Effector CD4-positive, alpha-beta T cell (primary cell): ENCODE data around the gene SGTA.

Experiments used
- DNase-seq: peaks from one replicate; pipeline ENCODE4 v3.0.0-alpha.2; 2020

SGTA gene

DNA sequence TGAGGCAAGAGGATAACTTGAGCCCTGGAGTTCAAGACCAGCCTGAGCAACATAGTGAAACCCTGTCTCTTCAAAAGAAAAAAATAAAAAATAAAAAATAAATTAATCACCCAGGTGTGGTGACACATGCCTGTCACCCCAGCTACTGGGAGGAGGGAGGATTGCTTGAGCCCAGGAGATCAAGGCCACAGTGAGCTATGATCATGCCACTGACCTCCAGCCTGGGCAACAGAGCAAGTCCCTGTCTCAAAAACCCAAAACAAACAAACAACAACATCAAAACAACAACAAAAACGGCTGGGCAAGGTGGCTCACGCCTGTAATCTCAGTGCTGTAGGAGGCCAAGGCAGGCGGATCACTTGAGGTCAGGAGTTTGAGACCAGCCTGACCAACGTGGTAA lies 39.0 kb downstream of the SGTA start:
- no peak for DNase-seq

DNA sequence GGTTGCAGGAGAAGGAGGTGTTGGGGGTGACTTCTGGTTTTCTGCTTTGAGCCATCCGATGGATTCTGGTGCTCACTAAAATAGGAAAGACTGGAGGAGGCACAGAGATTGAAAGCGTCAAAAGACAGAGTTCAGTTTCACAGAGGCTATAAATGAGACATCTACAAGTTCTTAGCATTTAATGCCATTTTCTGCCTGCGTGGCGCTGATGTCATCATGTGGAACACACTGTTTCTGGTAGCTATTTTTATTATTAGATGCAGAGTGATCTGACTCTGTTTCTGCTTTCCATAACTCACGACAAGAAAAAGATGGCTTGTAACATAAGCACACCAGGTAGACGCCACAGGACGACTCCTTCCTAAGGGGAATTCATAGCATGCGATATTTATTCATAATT lies 40.0 kb downstream of the SGTA start:
- DNase-seq: no peak

DNA sequence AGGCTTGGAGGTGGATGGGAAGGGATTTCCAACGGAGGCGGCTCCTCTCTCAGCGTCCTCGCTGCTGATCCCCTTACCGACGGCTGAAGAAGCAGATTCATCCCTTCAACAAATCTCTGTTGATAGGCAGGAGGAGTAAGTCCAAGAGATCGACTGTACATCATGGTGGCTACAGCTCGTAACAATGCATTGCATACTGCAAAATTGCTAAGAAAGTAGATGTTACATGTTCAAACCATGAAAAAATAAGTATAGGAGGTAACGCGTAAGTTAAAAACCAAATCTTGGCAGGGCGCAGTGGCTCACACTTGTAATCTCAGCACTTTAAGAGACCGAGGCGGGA lies 42.8 kb downstream of the SGTA start:
- DNase-seq: no peak

DNA sequence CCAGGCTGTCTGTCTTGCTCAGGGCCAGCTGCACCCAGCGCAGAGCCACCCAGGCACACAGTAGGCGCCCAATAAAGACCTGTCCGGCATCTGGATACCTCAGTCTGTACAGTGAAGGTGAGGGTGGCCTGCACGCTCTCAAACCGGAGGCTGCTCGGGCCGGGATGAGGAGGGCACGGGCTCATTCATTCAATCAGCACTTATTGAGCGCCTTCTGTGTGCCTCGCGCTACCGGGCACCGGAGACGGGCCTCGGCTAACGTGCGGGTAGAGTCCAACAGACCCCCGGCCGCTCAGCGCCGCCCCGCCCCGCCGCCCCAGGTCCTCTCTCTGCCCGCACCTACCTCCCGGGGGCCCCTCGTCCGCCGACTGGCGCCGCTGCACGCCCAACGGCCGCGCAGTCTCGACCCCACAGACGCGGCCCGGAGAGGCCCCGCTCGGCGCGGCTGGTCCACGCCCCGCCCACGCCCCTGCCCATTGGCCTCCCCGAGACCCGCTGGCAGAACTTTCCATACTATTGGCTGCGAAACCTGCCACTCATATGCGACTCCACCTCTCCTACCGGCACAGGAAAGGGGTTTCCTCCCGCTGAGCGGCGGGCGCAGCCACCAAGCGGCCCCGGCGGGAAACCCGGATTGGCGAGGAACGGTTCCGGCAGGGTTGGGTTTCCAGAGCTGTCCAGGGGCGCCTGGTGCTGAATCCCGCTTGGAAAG lies 43.3 kb downstream of the SGTA start, which contains the start of gene SLC39A3:
SLC39A3 (minus strand) TSS at position 416 of the 712 bp plus-strand sequence. CDS start 2,760 bp downstream, outside the sequence.
- DNase-seq: peak; percentile 100

DNA sequence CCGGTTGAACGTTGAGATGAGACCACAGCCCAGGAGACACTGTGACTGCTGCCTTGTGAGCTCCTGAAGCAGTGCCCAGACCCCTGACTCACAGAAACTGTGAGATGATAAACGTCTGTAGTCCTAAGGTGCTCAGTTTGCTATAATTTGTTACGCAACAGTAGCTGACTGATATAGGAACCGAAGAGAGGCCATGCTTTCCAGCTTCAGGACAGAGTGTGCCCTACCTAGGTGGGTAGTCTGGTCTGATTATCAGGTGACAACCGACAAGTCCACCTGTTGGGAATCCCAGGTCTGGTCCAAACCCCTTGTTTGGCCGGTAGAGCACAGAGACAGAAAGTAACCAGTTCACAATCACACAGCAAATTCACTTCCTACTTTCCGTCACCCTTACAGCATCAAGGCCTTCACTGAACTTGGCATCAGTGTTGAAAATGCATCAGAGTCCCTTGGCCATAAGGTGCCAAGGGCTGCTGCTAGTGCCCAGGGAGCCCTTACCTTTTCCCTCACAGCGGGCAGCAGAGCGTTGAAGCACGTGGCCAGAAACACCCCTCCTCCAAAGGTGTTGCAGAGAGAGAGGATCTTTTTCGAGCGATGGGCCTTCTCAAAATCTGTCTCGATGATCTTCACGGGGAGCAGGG lies 46.4 kb downstream of the SGTA start:
- DNase-seq: no peak

DNA sequence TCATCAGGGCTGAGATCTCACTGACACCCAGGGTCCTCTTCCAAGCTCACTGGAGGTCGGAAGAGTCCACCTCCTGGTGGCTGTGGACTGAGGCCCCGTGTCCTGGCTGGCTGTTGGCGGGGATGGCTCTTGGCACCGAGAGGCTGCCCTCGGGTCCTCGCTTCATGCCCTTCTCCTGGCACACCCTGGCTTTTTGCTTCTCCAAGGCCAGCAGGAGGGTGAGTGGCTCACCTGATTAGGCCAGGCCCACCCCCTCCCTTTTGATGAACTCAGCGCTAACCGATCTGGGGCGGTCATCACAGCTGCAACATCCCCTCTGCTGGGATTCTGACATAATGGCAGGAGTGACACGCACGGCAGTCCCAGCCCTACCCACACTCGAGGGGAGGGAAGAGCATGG lies 47.7 kb downstream of the SGTA start:
- no peak for DNase-seq

DNA sequence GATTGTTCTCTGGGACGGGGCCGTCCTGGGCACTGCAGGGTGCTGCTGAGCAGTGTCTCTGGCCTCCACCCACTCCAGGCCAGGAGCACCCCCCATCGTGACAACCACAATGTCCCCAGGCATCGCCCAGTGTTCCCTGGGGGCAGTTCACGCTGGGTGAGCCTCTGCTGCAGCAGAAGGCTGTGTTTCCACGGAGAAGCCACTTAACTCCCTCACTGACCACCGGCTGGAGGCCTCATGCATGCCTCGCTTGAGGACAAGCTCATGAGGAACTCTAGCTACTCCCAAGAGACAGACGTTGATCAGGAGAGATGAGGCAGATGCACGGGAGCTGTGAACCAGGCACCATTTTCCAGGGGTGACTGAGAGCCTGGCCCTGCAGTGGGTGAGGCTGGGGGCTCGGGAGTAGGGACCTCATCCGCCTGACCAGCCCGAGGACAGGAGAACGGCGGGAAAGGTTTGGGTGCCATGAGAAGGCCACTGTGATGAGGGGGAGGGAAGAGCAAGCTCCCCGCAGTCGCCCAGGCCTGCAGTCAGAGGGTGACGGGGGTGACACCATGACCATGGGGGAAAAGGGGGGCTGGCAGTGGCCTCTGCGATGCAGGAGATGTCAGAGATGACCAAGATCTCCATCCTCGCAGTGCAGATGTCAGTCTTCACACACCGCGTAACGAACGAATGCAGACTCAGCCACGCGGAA lies 48.3 kb downstream of the SGTA start:
- no peak for DNase-seq

DNA sequence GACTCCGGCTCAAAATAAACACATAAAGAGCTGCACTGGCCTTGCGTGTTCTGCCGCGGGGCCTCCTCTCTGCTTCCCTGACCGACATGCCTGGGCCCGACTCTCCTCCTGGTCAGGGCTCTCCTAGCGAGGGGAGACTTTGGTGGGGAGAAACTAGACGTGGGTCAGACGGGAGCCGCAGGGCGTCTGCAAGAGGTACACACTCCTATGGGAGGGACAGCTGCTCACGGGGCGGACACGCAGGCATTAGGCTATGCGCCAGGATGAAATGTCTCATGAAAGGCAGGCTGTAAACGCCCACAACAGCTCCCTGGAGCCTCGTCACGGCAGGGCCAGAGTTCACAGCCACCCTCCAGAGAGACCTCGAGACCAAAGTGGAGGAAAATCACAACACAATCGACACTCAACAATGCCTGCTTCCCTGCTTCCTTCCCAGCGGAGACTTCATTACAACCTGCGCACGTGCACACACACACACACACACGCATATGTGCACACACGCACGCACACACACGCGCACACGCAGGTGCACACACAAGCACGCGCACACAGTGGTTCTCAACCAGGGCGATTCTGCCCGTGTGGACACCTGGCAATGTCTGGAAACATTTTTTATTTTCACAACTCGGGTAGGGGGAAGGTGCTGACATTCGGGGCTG lies 49.0 kb downstream of the SGTA start:
- no peak for DNase-seq

DNA sequence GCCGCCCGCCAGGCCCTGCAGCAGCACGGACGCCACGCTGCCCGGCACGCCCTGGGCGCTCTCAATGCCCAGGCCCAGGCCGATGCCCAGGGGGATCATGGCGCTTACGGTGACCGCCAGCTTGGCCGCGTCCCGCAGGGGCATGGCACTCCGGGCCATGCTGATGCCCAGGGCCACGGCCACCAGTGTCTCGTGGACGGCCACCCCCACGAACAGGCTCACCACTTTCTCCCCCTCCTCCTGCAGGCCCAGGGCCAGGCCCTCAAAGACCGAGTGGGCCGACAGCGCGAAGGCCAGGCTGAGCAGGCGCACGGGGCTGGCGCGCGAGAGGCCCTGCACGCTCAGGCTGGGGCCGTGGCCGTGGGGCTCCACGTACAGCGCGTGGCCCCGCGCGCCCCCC lies 50.2 kb downstream of the SGTA start:
- DNase-seq: no peak

DNA sequence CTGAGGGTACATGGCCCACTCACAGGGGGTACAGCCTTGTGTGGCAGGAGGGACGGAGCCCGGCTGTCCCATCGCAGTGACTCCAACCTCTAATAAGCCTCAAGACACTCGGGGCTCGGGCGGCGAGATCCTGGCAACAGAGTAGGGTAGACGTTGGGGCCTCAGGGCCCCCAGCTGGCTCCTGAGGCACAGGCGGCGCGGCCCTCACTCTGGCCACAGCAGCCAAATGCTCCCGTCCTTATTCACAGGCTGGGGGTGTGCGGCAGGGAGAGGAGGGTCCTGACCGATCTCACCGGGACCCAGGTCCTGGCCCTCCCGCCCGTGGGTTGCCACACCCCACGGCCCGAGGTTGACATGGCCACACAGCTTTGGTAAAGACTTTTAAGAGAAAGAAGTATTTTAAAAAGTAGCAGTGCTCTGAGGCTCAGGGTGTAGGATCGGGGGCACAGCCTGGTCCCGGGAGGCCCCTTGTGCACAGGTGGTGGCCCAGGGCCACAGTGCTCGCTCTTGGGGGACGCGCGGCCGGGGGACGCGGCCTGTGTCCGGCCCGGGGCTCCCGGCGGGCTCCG lies 50.8 kb downstream of the SGTA start:
- DNase-seq: no peak

DNA sequence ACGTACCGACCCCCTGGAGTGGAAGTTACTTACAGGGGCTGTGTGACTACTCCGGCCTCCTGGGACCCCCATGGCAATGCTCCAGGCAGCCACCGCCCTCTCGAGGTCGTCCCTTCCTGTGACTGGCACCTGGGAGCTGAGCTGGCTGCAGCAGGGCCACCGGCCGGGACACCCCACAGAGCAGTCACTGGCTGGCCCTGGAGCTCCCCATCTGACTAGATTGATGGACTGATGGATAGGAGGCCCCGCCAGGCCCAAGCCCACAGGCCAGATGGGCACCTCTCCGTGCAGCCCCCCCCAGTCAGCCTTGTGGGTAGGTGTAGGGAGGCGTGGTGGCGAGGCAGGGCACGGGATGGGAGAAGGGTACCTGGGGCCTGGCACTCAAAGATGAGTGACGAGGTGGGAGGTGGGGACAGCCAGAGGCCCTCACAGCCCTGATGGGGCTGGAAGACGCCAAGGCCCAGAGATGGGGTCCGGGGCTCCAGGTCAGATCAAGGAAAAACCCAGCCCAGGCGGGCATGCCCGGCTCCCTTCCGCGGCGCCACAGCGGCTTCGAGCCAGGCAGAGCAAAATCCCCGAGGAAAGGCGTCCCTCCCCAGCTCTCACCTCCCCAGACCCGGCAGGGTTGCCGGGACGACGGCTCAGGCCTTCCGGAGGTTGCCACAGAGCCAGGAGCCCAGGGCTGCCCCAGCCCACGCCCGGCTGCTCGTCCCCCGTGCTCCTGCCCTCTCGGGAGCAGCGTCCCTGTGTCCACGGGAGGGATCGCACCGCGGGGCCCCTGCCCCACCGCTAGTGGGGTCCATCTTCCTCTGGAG lies 51.7 kb downstream of the SGTA start:
- DNase-seq: no peak

DNA sequence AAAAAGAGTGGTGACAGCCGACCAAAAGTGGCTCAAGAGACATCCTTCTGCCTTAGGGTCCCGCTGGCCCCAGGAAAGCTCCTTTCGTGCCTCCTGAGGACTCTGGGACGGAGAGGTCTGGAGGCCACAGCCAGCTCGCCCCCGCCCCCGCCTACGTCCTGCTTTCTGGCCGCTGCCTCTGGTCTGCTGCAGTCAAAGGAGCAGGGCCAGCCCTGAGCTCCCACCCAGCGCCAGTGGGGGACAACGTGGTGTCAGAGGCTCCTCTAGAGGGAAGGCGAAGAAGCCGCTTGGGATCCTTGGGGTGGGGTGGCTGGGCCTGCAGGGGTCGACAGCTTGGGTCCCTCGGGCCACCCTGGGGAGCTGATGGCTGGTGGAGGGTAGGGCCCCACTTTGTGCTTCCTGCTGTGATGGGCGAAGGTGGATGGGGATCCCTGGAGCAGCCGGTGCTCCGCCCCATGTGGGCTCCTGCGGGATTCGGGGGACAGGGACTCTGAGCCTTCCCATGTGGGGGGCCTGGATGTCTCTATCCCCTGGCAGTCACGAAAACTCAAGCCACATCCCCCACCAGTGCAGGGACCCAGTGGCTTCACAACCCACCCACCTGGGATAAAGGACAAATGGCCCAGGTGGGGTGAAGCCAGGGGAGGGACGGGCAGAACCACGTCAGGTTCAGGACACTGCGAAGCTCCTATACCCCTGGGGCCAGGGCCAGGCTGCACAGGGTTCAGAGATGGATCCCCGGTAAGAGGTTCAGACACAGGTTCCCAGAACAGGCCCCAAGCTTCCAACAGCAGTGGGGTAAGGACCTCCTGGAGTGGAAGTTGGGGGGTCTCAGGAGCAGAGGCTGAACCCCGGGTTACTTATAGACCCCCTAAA lies 52.9 kb downstream of the SGTA start:
- no peak for DNase-seq

DNA sequence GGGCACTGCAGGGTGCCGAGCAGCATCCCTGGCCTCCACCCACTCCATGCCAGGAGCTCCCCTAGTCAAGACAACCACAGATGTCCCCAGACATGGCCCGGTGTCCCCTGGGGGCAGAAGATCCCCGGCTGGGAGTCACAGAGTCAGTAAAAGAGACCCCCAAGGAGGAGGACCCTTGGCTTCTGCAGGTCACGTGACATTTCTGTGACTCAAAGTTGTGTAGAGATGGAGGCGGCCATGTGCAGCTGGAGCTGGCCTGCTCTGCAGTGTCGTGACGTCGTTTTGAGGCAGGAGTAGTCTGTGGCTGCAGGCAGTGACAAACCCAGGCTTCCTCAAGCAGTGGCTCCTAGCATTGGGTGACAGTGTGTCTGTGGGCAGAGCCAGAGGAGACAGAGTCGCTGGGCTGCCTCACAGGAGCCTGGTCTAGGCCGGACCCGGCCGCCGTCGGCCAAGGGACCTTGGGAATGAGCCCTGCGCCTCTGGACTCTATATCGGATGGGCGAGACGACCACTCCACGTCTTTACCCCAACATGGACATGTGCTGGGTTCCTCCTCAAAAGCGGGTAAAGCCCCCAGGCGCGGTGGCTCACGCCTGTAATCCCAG lies 54.2 kb downstream of the SGTA start:
- DNase-seq: no peak

DNA sequence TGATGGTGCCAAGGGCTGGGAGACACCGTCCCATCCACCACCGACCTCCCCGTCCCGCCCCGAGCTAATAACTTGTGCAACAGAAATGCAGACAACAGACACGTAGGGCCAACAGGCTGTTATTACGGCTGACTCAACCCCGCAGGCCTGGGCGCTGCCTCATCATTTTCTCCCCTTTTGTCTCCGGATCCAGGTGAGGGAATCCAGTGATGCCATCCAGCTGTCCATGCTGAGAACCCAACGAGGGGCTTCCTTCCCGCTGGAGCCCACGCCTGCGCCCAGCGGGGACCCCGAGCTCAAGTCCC lies 55.5 kb downstream of the SGTA start:
- DNase-seq: no peak

DNA sequence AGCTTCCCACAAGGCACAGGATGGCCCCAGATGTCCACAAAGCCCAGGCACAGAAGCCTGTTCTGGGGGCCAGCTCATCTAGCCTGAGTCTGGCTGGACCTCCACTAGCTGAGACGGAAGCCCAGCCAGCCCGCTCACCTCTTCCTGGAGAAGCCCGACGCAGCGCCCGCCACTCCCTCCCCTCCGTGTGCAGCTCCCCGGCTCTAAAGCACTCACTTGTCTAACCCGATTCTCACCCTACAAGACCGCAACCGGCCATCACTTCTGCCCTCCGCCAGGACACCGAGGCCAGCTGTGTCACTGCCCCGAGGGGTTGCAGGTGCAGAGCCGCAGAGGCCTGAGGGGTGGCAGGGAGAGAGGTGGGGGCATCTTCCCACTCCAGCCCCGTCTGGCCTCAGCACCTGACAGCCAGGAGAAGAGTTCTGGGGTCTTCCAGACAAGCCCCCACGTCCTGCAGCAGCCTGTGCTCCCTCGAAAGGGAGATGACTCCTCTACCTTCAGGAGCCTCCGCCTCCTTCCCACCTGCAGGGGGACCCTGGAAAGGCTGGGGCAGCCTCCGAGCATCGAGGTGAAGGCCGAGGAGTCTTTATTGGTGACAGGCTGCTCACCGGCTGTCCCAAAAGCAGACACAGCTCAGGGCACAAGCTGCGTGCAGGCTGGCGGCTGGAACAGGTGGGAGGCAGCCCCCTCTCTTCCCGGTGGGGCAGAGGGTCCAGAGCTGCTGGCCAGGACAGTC lies 56.0 kb downstream of the SGTA start:
- DNase-seq: no peak

DNA sequence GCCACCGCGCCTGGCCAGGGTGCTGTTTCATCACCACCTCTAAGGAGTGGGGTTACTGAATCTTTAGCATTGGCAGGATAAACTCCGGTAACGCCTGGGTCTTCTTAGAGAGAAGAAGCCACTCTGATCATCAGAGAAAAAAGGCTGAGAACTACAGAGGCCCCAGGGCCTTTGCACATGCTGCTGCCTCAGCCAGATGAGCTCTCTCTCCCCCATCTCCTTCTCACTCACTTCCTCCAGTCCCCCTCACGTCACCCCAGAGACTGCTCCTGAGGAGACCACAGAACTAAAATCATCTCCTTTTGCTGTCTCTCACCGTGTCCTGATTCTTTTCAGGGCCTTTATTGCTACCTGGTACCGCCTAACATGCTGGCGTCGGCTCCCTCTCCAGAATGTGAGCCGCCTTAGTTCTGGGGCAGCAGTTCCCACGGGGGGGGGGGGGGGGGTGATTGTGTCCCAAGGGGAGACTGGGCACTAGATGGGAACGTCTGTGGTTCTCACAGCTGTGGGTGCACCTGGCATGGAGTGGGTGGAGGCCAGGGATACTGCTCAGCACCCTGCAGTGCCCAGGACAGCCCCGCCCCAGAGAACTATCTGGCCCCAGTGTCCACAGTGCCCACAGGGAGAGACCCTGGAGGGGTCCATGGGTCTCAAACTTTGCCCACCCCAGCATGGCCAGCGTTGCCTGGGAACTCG lies 56.8 kb downstream of the SGTA start:
- no peak for DNase-seq

DNA sequence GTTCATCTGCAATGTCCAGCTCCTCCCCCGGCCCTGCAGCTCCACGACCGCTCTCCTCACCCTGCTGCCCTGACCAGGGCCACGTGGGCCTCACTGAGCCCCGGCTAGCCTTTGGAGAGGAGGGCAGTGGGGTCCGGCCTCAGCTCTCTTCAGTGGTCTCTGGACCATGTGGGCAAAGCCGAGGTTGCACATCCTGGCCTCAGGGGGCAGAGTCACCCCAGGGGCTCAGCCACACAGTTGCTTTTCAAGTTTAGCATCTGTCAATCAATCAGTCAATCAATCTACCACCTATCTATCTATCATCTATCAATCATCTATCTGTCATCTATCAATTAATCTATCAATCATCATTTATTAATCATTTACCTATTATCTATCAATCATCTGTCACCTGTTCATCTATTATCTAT lies 58.9 kb downstream of the SGTA start:
- no peak for DNase-seq

DNA sequence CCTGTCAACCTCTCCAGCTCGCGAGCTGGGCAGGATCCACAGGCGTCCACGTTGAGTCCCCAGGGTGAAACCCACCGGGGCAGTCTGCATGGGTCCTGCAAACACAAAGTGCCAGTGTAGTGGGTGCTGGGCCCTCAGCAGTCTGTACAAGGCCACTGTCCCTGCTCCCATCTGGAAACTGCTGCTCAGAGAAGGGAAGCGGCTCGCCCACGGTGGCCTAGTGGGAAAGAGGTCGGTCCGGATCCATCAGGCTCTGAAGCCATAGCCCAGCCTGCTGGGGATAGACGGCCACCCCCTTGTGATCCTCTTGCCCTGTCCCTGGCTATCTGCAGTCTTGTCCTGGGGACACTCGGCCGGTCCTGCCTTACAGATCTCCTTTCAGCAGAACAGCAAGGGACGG lies 59.3 kb downstream of the SGTA start:
- no peak for DNase-seq

DNA sequence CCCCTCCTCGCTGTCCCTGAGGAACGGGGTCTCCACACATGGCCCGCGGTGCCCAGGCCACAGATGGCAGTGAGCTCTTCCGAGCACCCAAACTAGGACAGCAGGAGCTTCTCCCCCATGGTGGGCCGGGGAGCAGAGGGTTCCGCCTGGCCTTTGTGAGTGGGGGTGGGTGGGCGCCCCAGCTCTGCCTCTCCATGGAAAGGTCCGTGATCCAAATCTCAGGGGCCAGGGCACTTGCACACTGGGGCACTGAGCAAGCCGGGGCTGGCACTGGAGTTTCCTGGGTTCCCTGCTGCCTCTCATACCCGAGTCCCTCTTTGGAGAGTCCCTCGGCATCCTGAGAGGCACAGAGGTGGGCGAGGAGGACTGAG lies 59.7 kb downstream of the SGTA start:
- no peak for DNase-seq
